Measurements from ENCODE around the gene RNF39. TPM values are rescaled to one million over a fixed set of nuclear protein-coding genes. Genes with fewer than 3 reads are reported as not detected.

RNF39 gene
- total and polyA plus RNA-seq, 2 of the 13 experiments (the other 11 are each of a cell fraction or from before 2014, with no cell fraction given): 0.13 to 1.8 TPM

DNA sequence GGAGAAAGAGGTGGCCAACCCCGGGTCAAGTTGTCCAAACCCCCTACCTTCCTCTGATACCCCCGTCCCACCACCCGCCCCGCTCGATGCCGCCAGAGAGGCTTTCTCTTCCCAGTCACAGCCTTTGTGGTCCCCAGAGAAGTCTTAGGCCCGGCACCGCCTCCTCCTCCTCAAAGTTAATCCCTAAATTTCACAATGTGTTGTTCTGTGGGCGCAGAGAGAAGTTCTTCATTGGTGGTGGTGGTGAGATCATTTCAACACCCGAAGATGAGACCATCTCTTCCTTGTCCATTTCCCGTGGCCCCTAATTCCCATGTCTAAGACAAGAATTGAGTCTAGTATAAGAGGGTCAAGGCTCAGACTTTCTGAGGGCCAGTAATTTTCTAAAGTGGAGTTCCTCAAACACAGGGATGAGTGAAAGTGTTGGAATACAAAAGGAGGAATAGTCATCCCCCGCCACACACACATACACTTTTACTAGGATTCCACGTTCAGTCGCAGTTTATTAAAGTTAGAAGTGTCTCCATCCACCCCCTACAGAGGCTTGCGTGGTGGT, 26.9 kb upstream of the RNF39 start:
- H3K9me3 ChIP-seq (ENCODE audit: low read length): no peaks in the 10 kb centered on the region
- H3K27ac ChIP-seq (ENCODE audit: extremely low read length, insufficient read depth, low read length): peak overlapping the region; percentile 79
- no peak for FAIRE-seq
- no TSS peak for BruUV-seq (replicated peaks)
- ChIA-PET POLR2A (interaction anchor here (0.7 to 3.1 kb wide), 35 partner anchors 10 to 224 kb away, joined by 3 to 43 read pairs (median 6); partner anchors contain the start of genes POLR1H, PPP1R11, TRIM15 and TRIM26), CTCF (ENCODE audit: low intra/inter-chr PET ratio, low total read pairs) (interaction anchor here (1.5 to 6.0 kb wide), 4 partner anchors 29 to 116 kb away, joined by 4 to 140 read pairs (median 25); no protein-coding TSS in a partner anchor)
- H4K20me1 ChIP-seq (ENCODE audit: insufficient read depth, low read length): no peaks in the 10 kb centered on the region
- 4% methylated on average over 15 of the region's 15 CpGs for WGBS (ENCODE audit: low lambda C conversion rate)
- H3K4me1 ChIP-seq (ENCODE audit: insufficient read depth, low read length): peaks cover 63% of the 10 kb centered on the region
- in situ Hi-C loops (cut with HindIII; ENCODE audit: extremely low pct_ligation_motif_present, low pct_unique_long_range_greater_than_20kb) (loop anchor here (5.0 kb wide), 1 partner anchor 70 kb away; no protein-coding TSS in a partner anchor), intact Hi-C loops (cut with micrococcal nuclease; ENCODE audit: unreplicated experiment) (loop anchor here (2.0 kb wide), 1 partner anchor 36 kb away; the partner anchor contains the start of gene PPP1R11)
- peak overlapping the region; percentile 96 for H3K4me2 ChIP-seq (ENCODE audit: low read depth, low read length)
- peak overlapping the region; percentile 30 for H2AFZ ChIP-seq (ENCODE audit: low read length)
- H3K79me2 ChIP-seq (ENCODE audit: insufficient read depth, low read length): peaks cover 9% of the 10 kb centered on the region
- no peaks in the 10 kb centered on the region for H3K36me3 ChIP-seq (replicated peaks in 1 of 2; ENCODE audit: control insufficient read depth in 1 of 2, insufficient read depth in 2 of 2, low read length in 2 of 2)
- H3K27me3 ChIP-seq (ENCODE audit: control insufficient read depth in 1 of 2, insufficient read depth in 2 of 2, low read length in 2 of 2): no peaks in the 10 kb centered on the region; a peak in 1 of 5 replicates
- H3K4me3 ChIP-seq (replicated peaks in 1 of 3; ENCODE audit: insufficient read depth in 1 of 3, low read depth in 2 of 3, low read length in 3 of 3): peak overlapping the region; percentile 63 to 77 (median 63)
- DNase-seq (ENCODE audit: low spot score): peak; percentile 29
- H3K9ac ChIP-seq (ENCODE audit: insufficient read depth, low read depth, low read length): peak overlapping the region; percentile 79
- peak; percentile 1 for ATAC-seq
- TF ChIP-seq MEIS1 (CRISPR knock-in tag; IDR thresholded peaks at IDR 0.05; ENCODE audit: borderline replicate concordance) (peak; percentile 61), ZNF841 (CRISPR knock-in tag; IDR thresholded peaks at IDR 0.05; ENCODE audit: borderline replicate concordance) (0 out of 2 replicates have a peak, but pooled peaks have one; percentile 24), PHF20 (CRISPR knock-in tag; IDR thresholded peaks at IDR 0.05) (0 out of 2 replicates have a peak, but pooled peaks have one; percentile 21), ZC3H13 (CRISPR knock-in tag; IDR thresholded peaks at IDR 0.05) (0 out of 2 replicates have a peak, but pooled peaks have one; percentile 9), DPF2 (CRISPR knock-in tag; IDR thresholded peaks at IDR 0.05; ENCODE audit: borderline replicate concordance, low read depth) (0 out of 2 replicates have a peak, but pooled peaks have one; percentile 28), ZBTB1 (CRISPR knock-in tag; IDR thresholded peaks at IDR 0.05; ENCODE audit: borderline replicate concordance) (no peak), CEBPB (IDR thresholded peaks at IDR 0.05; ENCODE audit: borderline replicate concordance, low read depth, low read length) (0 out of 2 replicates have a peak, but pooled peaks have one; percentile 18), ZNF160 (CRISPR knock-in tag; IDR thresholded peaks at IDR 0.05) (no peak), ZNF3 (CRISPR knock-in tag; IDR thresholded peaks at IDR 0.05) (peak; percentile 15; the same call in 1 of the 2 replicates), THAP11 (CRISPR knock-in tag; IDR thresholded peaks at IDR 0.05) (no peak), PAWR (CRISPR knock-in tag; IDR thresholded peaks at IDR 0.05; ENCODE audit: borderline replicate concordance) (0 out of 2 replicates have a peak, but pooled peaks have one; percentile 8), LCORL (IDR thresholded peaks at IDR 0.05) (no peak), LCORL (CRISPR knock-in tag; IDR thresholded peaks at IDR 0.05) (no peak), ZNF790 (CRISPR knock-in tag; IDR thresholded peaks at IDR 0.05; ENCODE audit: borderline replicate concordance) (no peak), ZNF33A (CRISPR knock-in tag; IDR thresholded peaks at IDR 0.05; ENCODE audit: borderline replicate concordance) (no peak), ARID2 (CRISPR knock-in tag; IDR thresholded peaks at IDR 0.05; ENCODE audit: borderline replicate concordance) (0 out of 2 replicates have a peak, but pooled peaks have one; percentile 17), ARHGAP35 (CRISPR knock-in tag; IDR thresholded peaks at IDR 0.05; ENCODE audit: borderline replicate concordance) (0 out of 2 replicates have a peak, but pooled peaks have one; percentile 25), MTF2 (CRISPR knock-in tag; IDR thresholded peaks at IDR 0.05; ENCODE audit: borderline replicate concordance) (0 out of 2 replicates have a peak, but pooled peaks have one; percentile 14), ZMYM3 (CRISPR knock-in tag; IDR thresholded peaks at IDR 0.05) (no peak)
- TF ChIP-seq, protein P1, sequence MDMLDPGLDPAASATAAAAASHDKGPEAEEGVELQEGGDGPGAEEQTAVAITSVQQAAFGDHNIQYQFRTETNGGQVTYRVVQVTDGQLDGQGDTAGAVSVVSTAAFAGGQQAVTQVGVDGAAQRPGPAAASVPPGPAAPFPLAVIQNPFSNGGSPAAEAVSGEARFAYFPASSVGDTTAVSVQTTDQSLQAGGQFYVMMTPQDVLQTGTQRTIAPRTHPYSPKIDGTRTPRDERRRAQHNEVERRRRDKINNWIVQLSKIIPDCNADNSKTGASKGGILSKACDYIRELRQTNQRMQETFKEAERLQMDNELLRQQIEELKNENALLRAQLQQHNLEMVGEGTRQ (IDR thresholded peaks at IDR 0.05; ENCODE audit: low read depth, low read length): 0 out of 2 replicates have a peak, but pooled peaks have one; percentile 1
- TF ChIP-seq, protein P1 (CRISPR knock-in tag; IDR thresholded peaks at IDR 0.05; ENCODE audit: borderline replicate concordance): no peak

Data from HepG2 (cell line).